Panc1 (cell line): ENCODE results near the gene CSF2RB. TPM values are rescaled to one million over a fixed set of nuclear protein-coding genes. Genes with fewer than 3 reads are reported as not detected.

Source experiments
- ATAC-seq: fragments of 200-7000 bp; cut with Tn5 transposase; 2 replicates; pipeline ENCODE4 v1.9.1; 2020; ENCODE audit warnings: mild to moderate bottlenecking, moderate library complexity
- BruUV-seq: library from RNA; stranded (reverse); fragments of 400-500 nt; replicated peaks from 2 replicates; lab custom pipeline; 2021; lab: Mats Ljungman, UMichigan
- CTCF ChIA-PET: fragments of 300-600 bp; sonication (Branson Sonifier 250); formaldehyde crosslinking; loops from one replicate; lab custom pipeline; 2022; ENCODE audit warnings: antibody characterized with exemption; lab: Charles Lee
- POLR2A ChIA-PET: fragments of 300-600 bp; sonication (Branson Sonifier 250); formaldehyde crosslinking; loops from one replicate; lab custom pipeline; 2022; ENCODE audit warnings: antibody characterized with exemption; lab: Charles Lee
- DNase-seq: peaks from one replicate; pipeline ENCODE4 v3.0.0-alpha.2; 2010; ENCODE audit warnings: low read depth, low spot score
- H3K27ac ChIP-seq: 2 replicates; pipeline ENCODE4 v1.5.1; 2011; ENCODE audit warnings: mild to moderate bottlenecking, low read length, inconsistent platforms
- H3K27me3 ChIP-seq: fragments of 200-500 bp; sonication (Bioruptor generic); 2 replicates; pipeline ENCODE4 v1.6.0; 2014; ENCODE audit warnings: low read length, inconsistent platforms; ENCODE audit not compliant: control insufficient read depth, insufficient read depth
- H3K36me3 ChIP-seq: fragments of 200-500 bp; sonication (Bioruptor generic); 2 replicates; pipeline ENCODE4 v1.5.1; 2014; ENCODE audit warnings: inconsistent platforms, mild to moderate bottlenecking, low read length, moderate library complexity; ENCODE audit not compliant: control insufficient read depth, insufficient read depth
- H3K4me1 ChIP-seq: 2 replicates; pipeline ENCODE4 v1.5.1; 2011; ENCODE audit warnings: inconsistent platforms, mild to moderate bottlenecking, low read length, moderate library complexity; ENCODE audit not compliant: control insufficient read depth, insufficient read depth
- H3K4me3 ChIP-seq, 2 experiments: 2 replicates each; pipeline ENCODE4 v1.5.1; 2011 to 2012; ENCODE audit warnings: low read depth in 2 of 2, low read length in 2 of 2, mild to moderate bottlenecking in 2 of 2, inconsistent platforms in 1 of 2, moderate library complexity in 1 of 2
- H3K9me3 ChIP-seq: fragments of 200-500 bp; sonication (Bioruptor generic); 2 replicates; pipeline ENCODE4 v1.5.1; 2014; ENCODE audit warnings: low read depth, mild to moderate bottlenecking, inconsistent platforms, low read length, moderate library complexity; ENCODE audit not compliant: control insufficient read depth, insufficient read depth
- POLR2AphosphoS5 ChIP-seq: IDR thresholded peaks from 2 replicates; pipeline ENCODE4 v1.6.1; 2012; ENCODE audit warnings: mild to moderate bottlenecking, low read depth, low read length, moderate library complexity
- SIN3A ChIP-seq: IDR thresholded peaks from 2 replicates; pipeline ENCODE4 v1.6.1; 2012; ENCODE audit warnings: low read depth, mild to moderate bottlenecking, low read length, moderate library complexity, borderline replicate concordance; ENCODE audit not compliant: insufficient read depth
- TCF7L2 ChIP-seq: IDR thresholded peaks from 2 replicates; pipeline ENCODE4 v1.6.1; 2011; ENCODE audit warnings: mild to moderate bottlenecking, low read depth, low read length, inconsistent platforms
- in situ Hi-C: cut with HindIII; loops from 2 replicates; pipeline ENCODE4 v1.10.0; 2016; ENCODE audit warnings: low sequenced_read_pairs, low pct_unique_long_range_greater_than_20kb
- intact Hi-C: fragments of 100-400 bp; cut with micrococcal nuclease; formaldehyde crosslinking; loops from one replicate; pipeline ENCODE4 v1.10.0; 2022; ENCODE audit not compliant: unreplicated experiment
- total RNA-seq: library from RNA; stranded (reverse); gene quantifications from one replicate; pipeline ENCODE4 v1.2.1, GENCODE V29; 2021; ENCODE audit not compliant: unreplicated experiment
- TF ChIP-seq, protein P1 (sequence below): fragments of 450-650 bp; IDR thresholded peaks from 2 replicates; pipeline ENCODE4 v1.5.1; 2017; ENCODE audit warnings: mild to moderate bottlenecking
- TF ChIP-seq, protein P2 (sequence below), 2 experiments: IDR thresholded peaks; 2 replicates each; pipeline ENCODE4 v1.6.1; 2011 to 2012; ENCODE audit warnings: low read depth in 2 of 2, control low read depth in 1 of 2, low read length in 1 of 2, mild to moderate bottlenecking in 1 of 2, moderate library complexity in 1 of 2; ENCODE audit not compliant: insufficient read depth in 1 of 2

The CSF2RB gene
- total RNA-seq, 1 experiment from 2014 or later = not detected

DNA sequence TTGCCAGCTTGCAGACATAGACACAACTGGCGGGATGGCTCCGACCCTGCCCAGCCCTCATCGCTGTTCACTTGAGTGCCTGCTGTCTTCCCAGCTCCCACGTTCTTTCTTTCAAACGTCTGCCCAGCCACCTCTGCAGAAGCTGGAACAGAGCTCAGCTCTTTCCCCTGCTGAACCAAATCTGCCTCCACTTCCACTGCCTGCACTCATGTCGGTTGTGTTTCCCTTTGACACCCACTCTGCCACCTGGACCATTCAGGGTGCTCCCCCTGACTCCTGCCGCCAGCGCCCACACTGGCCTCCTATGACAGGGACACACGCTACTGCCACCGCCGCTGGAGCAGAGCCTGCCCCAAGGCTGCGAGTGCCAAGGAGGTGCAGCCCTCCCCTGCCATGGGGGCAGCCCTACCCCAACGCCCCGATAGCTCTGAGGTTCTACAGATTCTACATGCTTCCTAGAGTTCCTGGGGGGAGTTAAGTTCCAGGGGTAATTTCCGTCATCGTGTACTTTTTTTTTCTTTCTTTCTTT is 67.9 kb downstream of the CSF2RB start:
- ChIA-PET POLR2A (no interaction called here), CTCF (interaction anchor here (0.6 to 0.7 kb wide), 2 partner anchors 99 to 313 kb away, joined by 3 to 9 read pairs; no protein-coding TSS in a partner anchor)
- Histone ChIP-seq H3K36me3 (no peaks in the 10 kb centered on the region), H3K4me3 (no peak overlapping the region), H3K27me3 (no peaks in the 10 kb centered on the region), H3K4me1 (no peaks in the 10 kb centered on the region), H3K27ac (no peak overlapping the region), H3K9me3 (no peaks in the 10 kb centered on the region; the same call in 1 of the 2 replicates)
- TF ChIP-seq, protein P1, sequence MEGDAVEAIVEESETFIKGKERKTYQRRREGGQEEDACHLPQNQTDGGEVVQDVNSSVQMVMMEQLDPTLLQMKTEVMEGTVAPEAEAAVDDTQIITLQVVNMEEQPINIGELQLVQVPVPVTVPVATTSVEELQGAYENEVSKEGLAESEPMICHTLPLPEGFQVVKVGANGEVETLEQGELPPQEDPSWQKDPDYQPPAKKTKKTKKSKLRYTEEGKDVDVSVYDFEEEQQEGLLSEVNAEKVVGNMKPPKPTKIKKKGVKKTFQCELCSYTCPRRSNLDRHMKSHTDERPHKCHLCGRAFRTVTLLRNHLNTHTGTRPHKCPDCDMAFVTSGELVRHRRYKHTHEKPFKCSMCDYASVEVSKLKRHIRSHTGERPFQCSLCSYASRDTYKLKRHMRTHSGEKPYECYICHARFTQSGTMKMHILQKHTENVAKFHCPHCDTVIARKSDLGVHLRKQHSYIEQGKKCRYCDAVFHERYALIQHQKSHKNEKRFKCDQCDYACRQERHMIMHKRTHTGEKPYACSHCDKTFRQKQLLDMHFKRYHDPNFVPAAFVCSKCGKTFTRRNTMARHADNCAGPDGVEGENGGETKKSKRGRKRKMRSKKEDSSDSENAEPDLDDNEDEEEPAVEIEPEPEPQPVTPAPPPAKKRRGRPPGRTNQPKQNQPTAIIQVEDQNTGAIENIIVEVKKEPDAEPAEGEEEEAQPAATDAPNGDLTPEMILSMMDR = no peak
- TF ChIP-seq POLR2AphosphoS5 (no peak), TCF7L2 (no peak), SIN3A (no peak)
- TF ChIP-seq, protein P2, sequence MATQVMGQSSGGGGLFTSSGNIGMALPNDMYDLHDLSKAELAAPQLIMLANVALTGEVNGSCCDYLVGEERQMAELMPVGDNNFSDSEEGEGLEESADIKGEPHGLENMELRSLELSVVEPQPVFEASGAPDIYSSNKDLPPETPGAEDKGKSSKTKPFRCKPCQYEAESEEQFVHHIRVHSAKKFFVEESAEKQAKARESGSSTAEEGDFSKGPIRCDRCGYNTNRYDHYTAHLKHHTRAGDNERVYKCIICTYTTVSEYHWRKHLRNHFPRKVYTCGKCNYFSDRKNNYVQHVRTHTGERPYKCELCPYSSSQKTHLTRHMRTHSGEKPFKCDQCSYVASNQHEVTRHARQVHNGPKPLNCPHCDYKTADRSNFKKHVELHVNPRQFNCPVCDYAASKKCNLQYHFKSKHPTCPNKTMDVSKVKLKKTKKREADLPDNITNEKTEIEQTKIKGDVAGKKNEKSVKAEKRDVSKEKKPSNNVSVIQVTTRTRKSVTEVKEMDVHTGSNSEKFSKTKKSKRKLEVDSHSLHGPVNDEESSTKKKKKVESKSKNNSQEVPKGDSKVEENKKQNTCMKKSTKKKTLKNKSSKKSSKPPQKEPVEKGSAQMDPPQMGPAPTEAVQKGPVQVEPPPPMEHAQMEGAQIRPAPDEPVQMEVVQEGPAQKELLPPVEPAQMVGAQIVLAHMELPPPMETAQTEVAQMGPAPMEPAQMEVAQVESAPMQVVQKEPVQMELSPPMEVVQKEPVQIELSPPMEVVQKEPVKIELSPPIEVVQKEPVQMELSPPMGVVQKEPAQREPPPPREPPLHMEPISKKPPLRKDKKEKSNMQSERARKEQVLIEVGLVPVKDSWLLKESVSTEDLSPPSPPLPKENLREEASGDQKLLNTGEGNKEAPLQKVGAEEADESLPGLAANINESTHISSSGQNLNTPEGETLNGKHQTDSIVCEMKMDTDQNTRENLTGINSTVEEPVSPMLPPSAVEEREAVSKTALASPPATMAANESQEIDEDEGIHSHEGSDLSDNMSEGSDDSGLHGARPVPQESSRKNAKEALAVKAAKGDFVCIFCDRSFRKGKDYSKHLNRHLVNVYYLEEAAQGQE (IDR thresholded peaks at IDR 0.05; ENCODE audit: insufficient read depth in 1 of 2, low read depth in 2 of 2, low read length in 1 of 2) = no peak
- BruUV-seq = no TSS peak
- DNase-seq = no peak
- in situ Hi-C loops = no loop called here
- no peak for ATAC-seq
- intact Hi-C loops = no loop called here

DNA sequence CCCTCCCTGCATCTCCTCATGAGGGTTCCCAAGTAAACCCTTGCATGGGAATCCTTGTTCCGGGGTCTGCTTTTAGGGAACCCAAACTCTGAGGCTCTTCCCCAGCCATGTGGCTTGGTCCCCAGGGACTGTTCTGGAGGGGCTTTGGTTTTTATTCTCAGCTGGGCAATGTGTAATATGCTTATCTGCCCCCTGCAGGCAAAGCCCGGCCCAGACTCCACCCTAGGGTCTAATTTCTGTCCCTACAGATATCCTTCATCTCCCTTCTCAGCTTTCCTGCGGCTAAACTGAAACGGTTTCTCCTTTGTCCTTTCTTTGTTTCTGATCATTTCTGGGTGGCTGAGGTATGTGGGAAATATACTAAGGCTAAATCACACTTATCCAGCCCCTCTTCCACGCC is 68.7 kb downstream of the CSF2RB start:
- Histone ChIP-seq H3K9me3 (no peaks in the 10 kb centered on the region; the same call in 1 of the 2 replicates), H3K36me3 (no peaks in the 10 kb centered on the region), H3K27ac (no peak overlapping the region), H3K4me1 (no peaks in the 10 kb centered on the region), H3K4me3 (no peak overlapping the region), H3K27me3 (no peaks in the 10 kb centered on the region)
- no TSS peak for BruUV-seq
- CTCF ChIA-PET = no interaction called here
- in situ Hi-C loops = no loop called here
- POLR2A ChIA-PET = no interaction called here
- TF ChIP-seq SIN3A = no peak
- TF ChIP-seq, protein P1 = 0 out of 2 replicates have a peak, but pooled peaks have one; percentile 12
- intact Hi-C loops = no loop called here
- no peak for DNase-seq
- no peak for ATAC-seq
